ENCODE data around the gene KRTAP10-3.

DNA sequence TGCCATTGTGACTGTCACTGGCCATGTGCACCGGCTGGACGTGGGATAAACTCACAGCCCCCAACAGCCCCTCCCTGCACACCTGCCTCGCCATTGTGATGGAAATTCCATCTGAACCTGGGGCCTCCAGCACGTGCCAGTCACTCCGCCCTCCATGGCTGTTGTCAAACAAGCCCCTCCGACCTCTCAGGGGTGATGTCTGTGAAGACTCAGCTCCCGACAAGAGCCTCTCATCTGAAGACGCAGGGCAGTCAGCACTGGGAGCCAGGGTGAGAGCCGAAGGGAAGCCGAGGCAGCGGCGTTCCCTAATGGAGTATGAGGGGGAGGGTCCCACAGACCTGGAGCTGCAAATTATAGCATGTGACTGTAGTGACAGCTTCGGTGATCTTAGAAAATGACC lies 5.9 kb downstream of the KRTAP10-3 start:
- TF ChIP-seq POLR2A (IDR thresholded peaks at IDR 0.05) (no peak), CTCF (IDR thresholded peaks at IDR 0.05) (no peak)

Data from right lobe of liver (tissue), 4 donors.